ENCODE results near the gene ZNF550. TPM values are rescaled to one million over a fixed set of nuclear protein-coding genes. Genes with fewer than 3 reads are reported as not detected.
A peak's percentile ranks its signal among the peaks of the same experiment; 100 is the strongest.
"Not testable (repeated sequence)": the region's sequence is repeated elsewhere in the genome, so short reads cannot be mapped to it uniquely, and the experiment has no call there.

ZNF550 gene
- polyA plus RNA-seq, 3 donors: 0.25 to 2.7 (median 0.65) TPM

DNA sequence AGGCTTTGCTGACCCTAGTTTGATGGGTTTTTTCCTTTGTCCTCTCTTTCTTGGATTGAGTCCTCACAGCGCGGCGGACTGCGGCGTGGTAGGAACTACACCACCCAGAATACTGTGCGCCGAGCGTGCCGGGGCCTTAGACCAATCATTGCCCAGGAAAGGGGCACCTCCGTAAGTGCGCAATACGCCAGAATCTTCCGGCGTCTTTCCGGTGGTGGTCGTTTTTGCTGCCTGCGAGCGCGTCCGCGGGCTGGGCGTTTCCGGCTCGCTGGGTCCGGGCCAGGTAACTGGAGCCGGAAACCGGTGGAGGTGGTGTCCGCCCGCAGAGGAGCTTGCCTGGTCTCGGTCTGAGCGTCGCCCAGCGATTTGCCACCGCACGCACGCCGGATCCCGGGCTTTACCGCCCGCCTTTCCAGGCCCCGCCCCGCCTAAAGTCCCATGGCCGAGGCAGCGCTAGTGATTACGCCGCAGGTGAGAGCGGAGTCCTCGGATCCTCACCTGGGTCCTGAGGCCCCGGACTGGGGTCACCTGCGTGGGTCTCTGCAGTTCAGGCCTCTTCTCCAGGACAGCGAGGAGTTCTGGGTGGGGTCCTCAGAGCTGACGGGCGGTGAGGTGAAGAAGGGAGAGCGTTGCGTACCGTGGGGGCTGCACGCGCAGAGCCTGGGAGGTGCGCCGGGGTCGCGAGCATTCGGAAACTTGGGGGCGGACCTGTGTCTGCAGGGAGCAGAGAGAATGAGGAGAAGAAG is 32.4 kb downstream of the ZNF550 start, which contains the start of gene ZNF549:
ZNF549 (plus strand) TSS at position 221 of the 746 bp plus-strand sequence; CDS start at position 439, 218 bp downstream.
- under 1% methylated on average over 64 of the region's 64 CpGs for WGBS (ENCODE audit: insufficient coverage)
- H3K36me3 Mint-ChIP-seq: peaks cover 19 to 20% of the 10 kb centered on the region in 2 donors
- peaks cover 28 to 72% (median 63%) of the 10 kb centered on the region in 7 donors for H3K9me3 Mint-ChIP-seq
- Histone ChIP-seq H3K4me3 (replicated peaks in 1 of 3; ENCODE audit: low read depth in 2 of 3, low read length in 3 of 3) (peak within 1 kb of the TSS; percentile 55 to 94 (median 93)), H3K36me3 (replicated peaks in 1 of 2; ENCODE audit: control insufficient read depth in 1 of 2, insufficient read depth in 2 of 2, low read length in 2 of 2) (peaks cover 4 to 24% of the 10 kb centered on the region in 2 donors), H3K9me3 (replicated peaks in 1 of 2; ENCODE audit: control insufficient read depth in 1 of 2, insufficient read depth in 1 of 2, low read length in 2 of 2) (peaks cover 38 to 42% of the 10 kb centered on the region in 2 donors), H3K4me2 (replicated peaks; ENCODE audit: extremely low read depth, low read length, poor library complexity, severe bottlenecking) (peak within 1 kb of the TSS; percentile 96), H3K9ac (ENCODE audit: insufficient read depth, low read length, poor library complexity, severe bottlenecking) (peak within 1 kb of the TSS; percentile 75), H4K20me1 (ENCODE audit: insufficient read depth, low read length) (no peaks in the 10 kb centered on the region), H2AFZ (ENCODE audit: insufficient read depth, low read depth, low read length, poor library complexity, severe bottlenecking) (peak within 1 kb of the TSS; percentile 97), H3K27me3 (ENCODE audit: control insufficient read depth in 2 of 2, insufficient read depth in 2 of 2, low read length in 2 of 2) (no peaks in the 10 kb centered on the region), H3K4me1 (ENCODE audit: control insufficient read depth in 1 of 2, insufficient read depth in 2 of 2, low read length in 2 of 2) (peaks cover 12 to 17% of the 10 kb centered on the region in 2 donors), H3K79me2 (ENCODE audit: insufficient read depth, low read length) (peaks cover 10% of the 10 kb centered on the region), H3K27ac (ENCODE audit: low read depth in 1 of 2, low read length in 2 of 2) (peak within 1 kb of the TSS; percentile 46 to 84)
- intact Hi-C loops (cut with micrococcal nuclease): loop anchor here in 1 of 2 donors (10.0 kb wide), 1 partner anchor 47 kb away; the partner anchor contains the start of gene ZNF416
- H3K27ac Mint-ChIP-seq: peak within 1 kb of the TSS; percentile 35 to 91 (median 78)
- peak; percentile 66 to 73 (median 68) for DNase-seq
- H3K27me3 Mint-ChIP-seq (ENCODE audit: low read depth in 3 of 3): peaks cover 0 to 4% (median 3%) of the 10 kb centered on the region in 3 donors
- peak within 1 kb of the TSS; percentile 90 to 95 for H3K4me3 Mint-ChIP-seq
- TF ChIP-seq, protein P1, sequence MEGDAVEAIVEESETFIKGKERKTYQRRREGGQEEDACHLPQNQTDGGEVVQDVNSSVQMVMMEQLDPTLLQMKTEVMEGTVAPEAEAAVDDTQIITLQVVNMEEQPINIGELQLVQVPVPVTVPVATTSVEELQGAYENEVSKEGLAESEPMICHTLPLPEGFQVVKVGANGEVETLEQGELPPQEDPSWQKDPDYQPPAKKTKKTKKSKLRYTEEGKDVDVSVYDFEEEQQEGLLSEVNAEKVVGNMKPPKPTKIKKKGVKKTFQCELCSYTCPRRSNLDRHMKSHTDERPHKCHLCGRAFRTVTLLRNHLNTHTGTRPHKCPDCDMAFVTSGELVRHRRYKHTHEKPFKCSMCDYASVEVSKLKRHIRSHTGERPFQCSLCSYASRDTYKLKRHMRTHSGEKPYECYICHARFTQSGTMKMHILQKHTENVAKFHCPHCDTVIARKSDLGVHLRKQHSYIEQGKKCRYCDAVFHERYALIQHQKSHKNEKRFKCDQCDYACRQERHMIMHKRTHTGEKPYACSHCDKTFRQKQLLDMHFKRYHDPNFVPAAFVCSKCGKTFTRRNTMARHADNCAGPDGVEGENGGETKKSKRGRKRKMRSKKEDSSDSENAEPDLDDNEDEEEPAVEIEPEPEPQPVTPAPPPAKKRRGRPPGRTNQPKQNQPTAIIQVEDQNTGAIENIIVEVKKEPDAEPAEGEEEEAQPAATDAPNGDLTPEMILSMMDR (IDR thresholded peaks at IDR 0.05): no peak
- peaks cover 12% of the 10 kb centered on the region for H3K4me1 Mint-ChIP-seq

GRCh38 chr19:57518021-57518420 is 41.6 kb downstream of the ZNF550 start:
- H2AFZ ChIP-seq (ENCODE audit: insufficient read depth, low read depth, low read length, poor library complexity, severe bottlenecking); H3K27ac Mint-ChIP-seq; H4K20me1 ChIP-seq (ENCODE audit: insufficient read depth, low read length); DNase-seq; H3K79me2 ChIP-seq (ENCODE audit: insufficient read depth, low read length); H3K4me2 ChIP-seq (replicated peaks; ENCODE audit: extremely low read depth, low read length, poor library complexity, severe bottlenecking); H3K27me3 ChIP-seq (ENCODE audit: control insufficient read depth in 2 of 2, insufficient read depth in 2 of 2, low read length in 2 of 2); intact Hi-C loops (cut with micrococcal nuclease); H3K4me1 Mint-ChIP-seq; H3K27me3 Mint-ChIP-seq (ENCODE audit: low read depth in 3 of 3); H3K27ac ChIP-seq (ENCODE audit: low read depth in 1 of 2, low read length in 2 of 2); H3K4me1 ChIP-seq (ENCODE audit: control insufficient read depth in 1 of 2, insufficient read depth in 2 of 2, low read length in 2 of 2); H3K4me3 Mint-ChIP-seq; H3K9ac ChIP-seq (ENCODE audit: insufficient read depth, low read length, poor library complexity, severe bottlenecking); H3K4me3 ChIP-seq (replicated peaks in 1 of 3; ENCODE audit: low read depth in 2 of 3, low read length in 3 of 3): not testable (repeated sequence)
- peaks cover 4 to 19% of the 10 kb centered on the region in 2 donors for H3K36me3 Mint-ChIP-seq
- peaks cover 29 to 84% (median 74%) of the 10 kb centered on the region in 7 donors for H3K9me3 Mint-ChIP-seq
- Histone ChIP-seq H3K36me3 (replicated peaks in 1 of 2; ENCODE audit: control insufficient read depth in 1 of 2, insufficient read depth in 2 of 2, low read length in 2 of 2) (peaks cover 0 to 30% of the 10 kb centered on the region in 2 donors), H3K9me3 (replicated peaks in 1 of 2; ENCODE audit: control insufficient read depth in 1 of 2, insufficient read depth in 1 of 2, low read length in 2 of 2) (peaks cover 53 to 68% of the 10 kb centered on the region in 2 donors)
- WGBS (ENCODE audit: insufficient coverage): no CpG with 5 or more reads among the region's 4 CpGs

Measured in CD14-positive monocyte (primary cell).